Adipocyte (in vitro differentiated cells): ENCODE results near the gene KICS2.
A peak's percentile ranks its signal among the peaks of the same experiment; 100 is the strongest.
"Not testable (repeated sequence)": the region's sequence is repeated elsewhere in the genome, so short reads cannot be mapped to it uniquely, and the experiment has no call there.

Experiments used
- DNase-seq: peaks from one replicate; pipeline ENCODE4 v3.0.0-alpha.2; 2015; ENCODE audit warnings: low read depth
- H3K27me3 ChIP-seq: replicated peaks from 2 replicates; pipeline ENCODE4 v1.7.0; 2013; ENCODE audit warnings: mild to moderate bottlenecking, low read length, moderate library complexity; ENCODE audit not compliant: control insufficient read depth, insufficient read depth
- H3K36me3 ChIP-seq: 2 replicates; pipeline ENCODE4 v1.7.0; 2013; ENCODE audit warnings: low read length, mild to moderate bottlenecking, moderate library complexity; ENCODE audit not compliant: control insufficient read depth, insufficient read depth, severe bottlenecking
- H3K4me1 ChIP-seq: 2 replicates; pipeline ENCODE4 v1.7.0; 2013; ENCODE audit warnings: mild to moderate bottlenecking, low read length, moderate library complexity; ENCODE audit not compliant: control insufficient read depth, insufficient read depth
- H3K4me3 ChIP-seq: 2 replicates; pipeline ENCODE4 v1.7.0; 2013; ENCODE audit warnings: mild to moderate bottlenecking, low read length, moderate library complexity
- H3K9ac ChIP-seq: 2 replicates; pipeline ENCODE4 v1.7.0; 2013; ENCODE audit warnings: mild to moderate bottlenecking, low read length, moderate library complexity
- H3K9me3 ChIP-seq: 2 replicates; pipeline ENCODE4 v1.7.0; 2013; ENCODE audit warnings: mild to moderate bottlenecking, low read length, moderate library complexity; ENCODE audit not compliant: control insufficient read depth

Gene KICS2

GRCh38 chr12:64217643-64218042 is 4.5 kb downstream of the KICS2 start:
- H3K4me1 ChIP-seq, DNase-seq, H3K9ac ChIP-seq, H3K9me3 ChIP-seq, H3K4me3 ChIP-seq, H3K36me3 ChIP-seq, H3K27me3 ChIP-seq: not testable (repeated sequence)

DNA sequence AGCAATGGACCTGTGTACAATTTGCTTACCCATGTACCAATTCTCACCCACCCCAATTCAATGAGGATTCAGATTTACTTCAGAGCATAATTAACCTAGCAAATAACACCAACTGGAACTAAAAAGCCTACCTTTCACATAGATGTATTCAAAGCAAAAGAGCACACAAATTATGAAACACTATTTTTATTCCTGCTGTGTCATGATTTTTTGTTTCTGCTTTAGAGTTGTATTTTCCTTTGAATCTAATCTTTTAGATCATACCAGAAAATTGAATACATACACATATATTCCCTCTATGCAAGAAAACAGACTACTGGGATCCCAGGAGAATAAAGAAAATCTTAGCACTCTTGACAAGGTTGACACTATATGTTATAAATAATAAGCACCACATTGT is 5.9 kb downstream of the KICS2 start:
- Histone ChIP-seq H3K36me3 (peaks cover 10% of the 10 kb centered on the region), H3K4me3 (no peak overlapping the region), H3K9ac (no peak overlapping the region), H3K4me1 (peaks cover 6% of the 10 kb centered on the region), H3K27me3 (no peaks in the 10 kb centered on the region), H3K9me3 (no peaks in the 10 kb centered on the region)
- DNase-seq: no peak

GRCh38 chr12:64212119-64212746 is 9.9 kb downstream of the KICS2 start:
- no peaks in the 10 kb centered on the region for H3K27me3 ChIP-seq
- H3K9ac ChIP-seq: no peak overlapping the region
- no peaks in the 10 kb centered on the region for H3K4me1 ChIP-seq
- H3K36me3 ChIP-seq: peaks cover 10% of the 10 kb centered on the region
- no peak overlapping the region for H3K4me3 ChIP-seq
- no peak for DNase-seq
- H3K9me3 ChIP-seq: no peaks in the 10 kb centered on the region

GRCh38 chr12:64207453-64207852 is 14.6 kb downstream of the KICS2 start:
- Histone ChIP-seq H3K4me1 (no peaks in the 10 kb centered on the region), H3K4me3 (no peak overlapping the region), H3K9me3 (no peaks in the 10 kb centered on the region), H3K36me3 (peaks cover 9% of the 10 kb centered on the region), H3K9ac (no peak overlapping the region), H3K27me3 (no peaks in the 10 kb centered on the region)
- DNase-seq: no peak

DNA sequence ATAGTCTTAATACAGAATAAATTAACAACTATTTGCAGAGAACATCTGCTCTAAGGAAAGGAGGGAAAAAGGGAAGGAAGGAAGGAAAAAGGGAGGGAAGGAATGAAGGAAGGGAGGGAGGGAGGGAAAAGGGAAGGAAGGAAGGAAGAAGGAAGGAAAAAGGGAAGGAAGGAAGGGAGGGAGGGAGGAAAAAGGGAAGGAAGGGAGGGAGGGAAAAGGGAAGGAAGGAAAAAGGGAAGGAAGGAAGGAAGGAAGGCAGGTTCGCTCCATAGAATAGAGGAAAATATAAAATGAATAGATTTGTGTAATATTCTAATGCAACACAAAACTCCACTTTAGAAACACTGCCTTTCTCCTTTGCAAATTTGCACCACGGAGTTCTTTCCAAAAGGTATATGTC is 16.6 kb downstream of the KICS2 start:
- Histone ChIP-seq H3K9ac (no peak overlapping the region), H3K36me3 (peaks cover 6% of the 10 kb centered on the region), H3K4me1 (no peaks in the 10 kb centered on the region), H3K27me3 (no peaks in the 10 kb centered on the region), H3K9me3 (no peaks in the 10 kb centered on the region), H3K4me3 (no peak overlapping the region)
- DNase-seq: no peak

GRCh38 chr12:64203775-64204174 is 18.3 kb downstream of the KICS2 start:
- Histone ChIP-seq H3K36me3 (peaks cover 6% of the 10 kb centered on the region), H3K9ac (no peak overlapping the region), H3K4me1 (no peaks in the 10 kb centered on the region), H3K4me3 (no peak overlapping the region), H3K9me3 (no peaks in the 10 kb centered on the region), H3K27me3 (no peaks in the 10 kb centered on the region)
- DNase-seq: no peak

- DNase-seq: no peak
These were observed 19.1 kb downstream of the KICS2 start for GRCh38 chr12:64203036-64203435.

DNA sequence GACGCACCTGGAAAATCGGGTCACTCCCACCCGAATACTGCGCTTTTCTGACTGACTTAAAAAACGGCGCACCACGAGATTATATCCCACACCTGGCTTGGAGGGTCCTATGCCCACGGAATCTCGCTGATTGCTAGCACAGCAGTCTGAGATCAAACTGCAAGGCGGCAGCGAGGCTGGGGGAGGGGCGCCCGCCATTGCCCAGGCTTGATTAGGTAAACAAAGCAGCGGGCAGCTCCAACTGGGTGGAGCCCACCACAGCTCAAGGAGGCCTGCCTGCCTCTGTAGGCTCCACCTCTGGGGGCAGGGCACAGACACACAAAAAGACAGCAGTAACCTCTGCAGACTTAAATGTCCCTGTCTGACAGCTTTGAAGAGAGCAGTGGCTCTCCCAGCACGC is 26.3 kb downstream of the KICS2 start:
- not testable (repeated sequence) for H3K4me1 ChIP-seq, H3K4me3 ChIP-seq, H3K27me3 ChIP-seq, H3K9ac ChIP-seq, H3K9me3 ChIP-seq, DNase-seq
- H3K36me3 ChIP-seq: peaks cover 10% of the 10 kb centered on the region

More at GRCh38 chr12:64203036-64203435, 19.1 kb downstream of the KICS2 start:
- Histone ChIP-seq H3K9me3 (no peaks in the 10 kb centered on the region), H3K36me3 (peaks cover 6% of the 10 kb centered on the region), H3K4me1 (no peaks in the 10 kb centered on the region), H3K9ac (no peak overlapping the region), H3K27me3 (no peaks in the 10 kb centered on the region), H3K4me3 (no peak overlapping the region)

GRCh38 chr12:64194333-64195149 is 27.6 kb downstream of the KICS2 start:
- no peak overlapping the region for H3K4me3 ChIP-seq
- H3K9me3 ChIP-seq: no peaks in the 10 kb centered on the region
- H3K27me3 ChIP-seq: no peaks in the 10 kb centered on the region
- peak; percentile 24 for DNase-seq
- H3K9ac ChIP-seq: no peak overlapping the region
- H3K36me3 ChIP-seq: peaks cover 10% of the 10 kb centered on the region
- H3K4me1 ChIP-seq: peaks cover 4% of the 10 kb centered on the region

GRCh38 chr12:64193931-64194330 is 28.2 kb downstream of the KICS2 start:
- peaks cover 10% of the 10 kb centered on the region for H3K36me3 ChIP-seq
- no peak for DNase-seq
- H3K9ac ChIP-seq: no peak overlapping the region
- no peak overlapping the region for H3K4me3 ChIP-seq
- peaks cover 4% of the 10 kb centered on the region for H3K4me1 ChIP-seq
- H3K27me3 ChIP-seq: no peaks in the 10 kb centered on the region
- no peaks in the 10 kb centered on the region for H3K9me3 ChIP-seq

- H3K4me1 ChIP-seq: peaks cover 11% of the 10 kb centered on the region
- no peaks in the 10 kb centered on the region for H3K27me3 ChIP-seq
- peaks cover 10% of the 10 kb centered on the region for H3K36me3 ChIP-seq
- H3K9ac ChIP-seq: no peak overlapping the region
- no peak for DNase-seq
- no peak overlapping the region for H3K4me3 ChIP-seq
- H3K9me3 ChIP-seq: no peaks in the 10 kb centered on the region
These were observed 29.3 kb downstream of the KICS2 start for GRCh38 chr12:64192644-64193444.
